ENCODE results near the gene TESK2.
"Not testable (repeated sequence)": the region's sequence is repeated elsewhere in the genome, so short reads cannot be mapped to it uniquely, and the experiment has no call there.

Gene TESK2

DNA sequence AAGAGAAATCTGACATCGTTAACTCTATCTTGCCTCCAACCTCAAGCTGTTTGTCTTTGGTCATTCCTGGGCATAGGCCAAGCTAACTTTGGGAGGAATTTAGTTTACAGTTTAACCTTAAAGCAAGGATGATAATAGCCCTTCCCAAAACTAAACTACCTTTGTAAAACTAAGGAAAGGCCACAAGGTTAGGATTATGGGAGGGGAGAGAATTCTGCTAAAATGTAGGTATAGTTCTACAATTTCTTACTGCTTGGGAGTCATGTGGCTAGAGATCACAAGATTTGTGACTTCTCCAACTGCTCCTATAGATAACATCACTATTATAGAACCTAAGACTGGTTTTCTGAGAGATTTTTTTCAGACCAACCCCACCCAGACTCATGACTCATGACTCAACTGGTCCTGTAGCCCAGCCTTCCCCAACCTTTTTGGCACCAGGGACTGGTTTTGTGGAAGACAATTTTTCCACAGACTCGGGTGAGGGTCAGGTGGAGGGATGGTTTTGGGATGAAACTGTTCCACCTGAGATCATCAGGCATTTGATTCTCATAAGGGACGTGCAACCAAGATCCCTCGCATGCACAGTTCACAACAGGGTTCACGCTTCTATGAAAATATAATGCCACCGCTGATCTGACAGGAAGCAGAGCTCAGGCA lies 80.0 kb downstream of the TESK2 start:
- DNase-seq = no peak

DNA sequence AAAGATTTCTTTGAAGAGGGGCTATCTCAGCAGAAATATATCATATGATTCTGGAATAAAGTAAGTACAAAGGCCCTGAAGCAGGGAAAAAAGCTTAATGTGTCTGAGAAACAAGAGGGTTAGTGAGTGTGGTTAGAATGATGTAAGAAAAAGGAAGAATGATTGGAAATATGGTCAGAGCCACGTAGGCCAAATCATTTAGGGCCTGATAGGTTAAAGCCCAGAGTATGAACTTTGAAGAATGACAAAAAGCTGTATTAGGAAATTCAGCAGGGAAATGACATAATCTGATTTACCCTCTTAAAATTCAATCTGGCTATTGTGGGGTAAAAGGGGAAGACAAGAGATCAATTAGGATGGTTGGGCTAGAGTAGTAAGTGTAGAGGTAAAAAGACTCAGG lies 81.7 kb downstream of the TESK2 start:
- no peak for DNase-seq

- DNase-seq = no peak
Observed at GRCh38 chr1:45407629-45408287, 83.2 kb downstream of the TESK2 start.

DNA sequence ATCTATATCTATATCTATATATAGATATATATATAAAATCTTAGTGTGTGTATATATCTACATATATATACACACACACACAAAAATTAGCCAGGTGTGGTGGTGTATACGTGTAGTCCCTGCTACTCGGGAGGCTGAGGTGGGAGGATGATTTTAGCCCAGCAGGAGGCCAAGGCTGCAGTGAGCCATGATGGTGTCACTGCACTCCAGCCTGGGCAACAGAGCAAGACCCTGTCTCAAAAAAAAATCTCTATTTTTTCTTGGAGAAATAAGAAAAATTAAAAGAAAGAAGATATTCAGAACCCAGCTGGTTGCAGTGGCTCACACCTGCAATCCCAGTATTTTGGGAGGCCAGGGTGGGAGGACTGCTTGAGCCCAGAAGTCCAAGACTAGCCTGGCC lies 85.3 kb downstream of the TESK2 start:
- no peak for DNase-seq

DNA sequence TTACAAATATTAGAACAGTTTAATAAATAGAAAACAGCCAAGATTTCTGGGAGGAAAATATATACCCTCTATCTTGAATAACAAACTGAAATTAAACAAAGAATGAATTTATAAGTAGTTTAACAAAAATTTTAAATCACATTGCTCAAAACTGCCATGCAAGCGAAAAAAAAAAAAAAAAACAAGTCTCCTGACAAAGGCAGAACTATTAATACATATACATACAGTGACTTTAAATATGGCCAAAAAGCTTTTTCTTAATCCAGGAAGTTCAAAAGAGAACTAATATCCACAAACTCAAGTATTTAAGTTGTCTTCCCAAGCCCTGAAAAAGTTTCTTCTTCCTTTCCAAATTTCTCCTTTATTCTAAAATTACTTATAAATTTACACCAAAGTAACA lies 87.2 kb downstream of the TESK2 start:
- DNase-seq = no peak

DNA sequence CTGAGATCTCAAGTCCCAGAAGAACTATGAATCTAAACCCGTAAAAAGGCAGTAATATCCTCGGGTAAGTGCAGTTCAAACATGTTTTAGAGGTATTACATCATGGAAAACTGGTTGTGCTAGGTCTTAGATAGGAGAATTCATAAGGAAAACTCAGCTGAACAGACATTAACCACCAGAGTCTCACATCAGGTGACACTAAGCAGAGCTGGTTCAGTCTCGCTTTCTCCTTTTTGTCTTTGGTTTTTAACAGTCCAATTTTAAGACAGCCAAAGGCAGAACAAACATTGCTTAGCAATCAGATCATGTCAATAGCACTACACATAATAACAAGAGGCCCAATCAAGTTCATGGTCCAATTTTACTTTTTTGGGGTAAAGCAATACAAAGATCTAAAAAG lies 87.7 kb downstream of the TESK2 start:
- no peak for DNase-seq

DNA sequence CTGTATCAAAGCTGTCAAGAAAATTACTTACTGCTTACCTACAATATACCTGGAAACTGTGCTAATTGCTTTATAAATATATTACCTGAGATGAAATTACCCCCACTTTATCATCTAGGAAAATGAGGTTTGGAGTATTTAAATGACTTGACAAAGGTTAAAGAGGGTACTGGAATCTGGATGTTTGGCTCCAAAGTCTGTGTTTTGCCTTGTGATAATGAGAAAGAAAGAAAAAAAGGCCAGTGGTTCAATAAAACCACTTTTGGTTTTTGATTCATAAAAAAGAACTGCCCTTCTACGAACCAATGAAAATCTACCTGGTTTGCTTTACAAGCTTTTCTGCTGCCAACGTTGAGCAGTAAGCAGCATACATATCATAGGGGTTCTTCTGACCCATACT lies 89.4 kb downstream of the TESK2 start:
- no peak for DNase-seq

DNA sequence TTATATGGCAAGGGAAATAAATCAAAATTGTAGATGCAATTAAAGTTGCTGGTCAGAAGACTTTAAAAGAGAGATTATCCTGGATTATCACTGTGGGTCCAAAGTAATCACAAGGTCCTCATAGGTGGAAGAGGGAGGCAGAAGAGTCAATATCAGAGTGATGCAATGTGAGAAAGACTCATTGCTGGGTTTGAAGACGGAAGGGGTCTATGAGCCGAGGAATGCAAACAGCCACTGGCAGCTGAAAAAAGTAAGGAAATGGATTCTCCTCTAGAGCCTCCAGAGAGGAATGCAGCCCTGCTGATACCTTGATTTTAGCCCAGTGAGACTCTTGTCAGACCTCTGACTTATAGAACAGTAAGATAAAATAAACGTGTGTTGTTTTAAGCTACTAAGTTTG lies 90.9 kb downstream of the TESK2 start:
- DNase-seq = no peak

- no peak for DNase-seq
Observed at GRCh38 chr1:45397285-45397684, 93.7 kb downstream of the TESK2 start.

GRCh38 chr1:45395582-45395981 lies 95.4 kb downstream of the TESK2 start:
- DNase-seq = no peak

DNA sequence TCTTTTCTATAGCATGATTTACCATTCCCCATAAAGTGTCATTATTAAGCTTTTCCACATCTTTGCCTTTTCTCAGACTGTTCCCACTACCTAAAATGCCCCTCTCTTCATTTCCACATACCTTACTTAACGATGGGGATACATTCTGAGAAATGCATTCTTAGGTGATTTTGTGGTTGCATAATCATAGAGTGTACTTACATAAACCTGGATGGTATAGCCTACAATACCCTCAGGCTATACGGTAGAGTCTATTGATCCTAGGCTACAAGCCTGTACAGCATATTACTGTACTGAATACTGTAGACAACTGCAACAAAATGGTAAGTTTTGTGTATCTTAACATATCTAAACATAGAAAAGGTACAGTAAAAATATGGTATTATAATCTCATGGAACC lies 95.9 kb downstream of the TESK2 start:
- DNase-seq = no peak

DNA sequence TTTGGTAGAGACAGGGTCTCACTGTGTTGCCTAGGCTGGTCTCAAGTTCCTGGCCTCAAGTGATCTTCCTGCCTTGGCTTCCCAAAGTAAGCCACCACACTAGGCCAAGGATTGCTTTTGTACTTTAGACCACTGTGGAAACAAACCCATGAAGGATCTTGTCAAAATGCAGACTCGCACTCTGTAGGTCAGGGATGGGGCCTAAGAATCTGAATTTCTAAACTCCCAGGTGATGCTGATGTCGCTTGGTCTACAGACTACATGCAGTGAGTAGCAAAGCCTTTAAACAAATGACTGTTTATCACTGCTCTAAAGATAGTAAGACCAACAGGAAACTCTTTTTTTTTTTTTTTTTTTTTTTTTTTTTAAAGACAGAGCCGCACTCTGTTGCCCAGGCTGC lies 96.6 kb downstream of the TESK2 start:
- peak in 1 of 2 donors; percentile 2 for DNase-seq

DNA sequence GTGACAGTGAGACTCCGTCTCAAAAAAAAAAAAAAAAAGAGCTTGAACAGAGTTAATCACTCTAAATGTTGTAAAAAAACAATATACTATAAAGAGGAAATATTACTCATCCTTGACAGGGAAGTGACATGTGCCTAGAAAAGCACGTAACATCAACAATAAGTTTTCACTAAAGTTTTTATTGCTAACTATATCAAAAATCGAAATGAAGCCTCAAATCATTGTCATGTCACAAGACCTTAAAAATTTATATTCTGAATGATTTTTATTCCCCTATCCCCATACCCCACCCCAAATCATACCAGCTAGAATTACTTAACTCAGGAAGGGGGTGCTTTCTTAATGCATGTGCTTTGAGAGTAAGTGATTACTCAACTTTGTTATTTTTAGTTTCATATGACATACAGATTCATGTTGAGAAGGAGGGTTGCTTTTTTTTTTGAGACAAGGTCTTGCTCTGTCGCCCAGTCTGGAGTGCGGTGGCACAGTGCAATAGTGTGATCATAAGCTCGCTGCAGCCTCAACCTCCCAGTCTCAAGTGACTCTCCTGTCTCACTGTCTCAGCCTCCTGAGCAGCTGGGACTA lies 97.2 kb downstream of the TESK2 start:
- peak; percentile 12 to 48 for DNase-seq

DNA sequence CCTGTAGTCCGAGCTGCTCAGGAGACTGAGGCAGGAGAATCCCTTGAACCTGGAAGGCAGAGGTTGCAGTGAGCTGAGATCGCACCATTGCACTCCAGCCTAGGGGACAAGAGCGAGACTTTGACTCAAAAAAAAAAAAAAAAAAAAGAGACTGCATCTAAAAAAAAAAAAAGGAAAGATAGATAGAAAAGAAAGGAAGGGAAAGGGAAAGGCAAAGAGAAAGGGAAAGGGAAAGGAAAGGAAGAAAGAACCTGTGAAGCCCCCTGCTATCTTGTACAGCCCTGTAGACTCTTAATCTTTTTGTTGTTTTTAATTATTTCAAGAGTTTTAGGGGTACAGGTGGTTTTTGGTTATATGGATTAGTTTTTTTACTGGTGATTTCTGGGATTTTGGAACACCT lies 104.7 kb downstream of the TESK2 start:
- no peak for DNase-seq

DNA sequence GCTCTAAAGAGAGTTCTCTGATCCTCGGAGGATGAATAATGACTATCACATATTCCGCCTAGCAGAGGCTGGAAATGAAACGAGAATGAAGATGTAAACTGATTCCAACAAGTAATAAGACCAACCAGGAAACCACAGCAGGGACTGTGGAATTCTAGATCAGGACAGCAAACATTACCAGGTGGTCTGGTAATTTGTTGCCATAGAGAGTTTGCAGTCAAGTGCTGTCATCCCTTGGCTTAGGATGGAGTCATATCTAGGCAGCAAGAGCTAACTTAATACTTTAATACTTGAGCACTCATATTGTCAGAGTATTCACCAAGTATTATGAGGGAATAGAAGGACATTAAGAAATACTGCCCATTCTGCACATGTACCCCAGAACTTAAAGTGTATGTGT lies 105.7 kb downstream of the TESK2 start:
- DNase-seq = no peak

- DNase-seq = not testable (repeated sequence)
Observed at GRCh38 chr1:45384213-45384612, 106.8 kb downstream of the TESK2 start.

GRCh38 chr1:45383191-45383590 lies 107.8 kb downstream of the TESK2 start:
- no peak for DNase-seq

GRCh38 chr1:45381243-45381642 lies 109.7 kb downstream of the TESK2 start:
- DNase-seq = no peak

GRCh38 chr1:45380730-45381129 lies 110.2 kb downstream of the TESK2 start:
- no peak for DNase-seq

- no peak for DNase-seq
Observed at GRCh38 chr1:45380125-45380524, 110.8 kb downstream of the TESK2 start.

DNA sequence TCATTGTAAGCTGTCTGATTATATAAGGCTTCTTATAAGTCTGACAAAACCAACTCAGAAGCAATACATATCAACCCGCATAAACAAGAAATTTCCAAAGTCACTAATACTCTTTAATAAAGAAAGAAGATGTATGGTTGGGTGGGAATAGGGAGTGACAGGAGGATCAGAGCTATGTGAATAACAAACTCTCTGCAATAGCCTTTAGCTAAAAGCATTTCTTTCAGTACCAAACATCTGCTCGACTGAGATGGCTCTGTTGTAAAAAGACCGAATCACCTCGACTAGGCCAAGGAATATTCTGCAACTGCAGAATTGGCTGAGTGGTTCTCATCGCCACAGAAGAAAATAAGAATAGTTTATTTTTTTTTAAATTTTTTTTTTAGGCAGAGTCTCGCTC lies 111.4 kb downstream of the TESK2 start:
- DNase-seq = no peak

DNA sequence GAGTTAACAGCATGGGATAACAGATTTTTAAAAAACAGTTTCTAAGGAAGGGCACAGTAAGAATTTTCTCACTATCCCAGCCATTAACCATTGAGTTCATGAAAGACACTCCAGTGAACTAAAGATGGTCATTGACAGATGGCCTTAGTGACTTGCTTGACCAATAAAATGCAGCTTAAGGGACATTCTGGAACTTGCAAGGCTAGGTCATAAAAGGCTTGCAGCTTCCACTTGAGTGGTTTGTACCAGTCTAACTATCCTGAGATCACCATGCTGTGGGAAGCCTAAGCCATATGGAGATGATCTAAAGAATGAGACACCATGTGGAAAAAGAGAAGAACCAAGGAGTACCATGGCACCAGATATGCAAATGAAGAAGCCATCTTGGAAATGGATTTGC lies 112.8 kb downstream of the TESK2 start:
- DNase-seq = no peak

DNA sequence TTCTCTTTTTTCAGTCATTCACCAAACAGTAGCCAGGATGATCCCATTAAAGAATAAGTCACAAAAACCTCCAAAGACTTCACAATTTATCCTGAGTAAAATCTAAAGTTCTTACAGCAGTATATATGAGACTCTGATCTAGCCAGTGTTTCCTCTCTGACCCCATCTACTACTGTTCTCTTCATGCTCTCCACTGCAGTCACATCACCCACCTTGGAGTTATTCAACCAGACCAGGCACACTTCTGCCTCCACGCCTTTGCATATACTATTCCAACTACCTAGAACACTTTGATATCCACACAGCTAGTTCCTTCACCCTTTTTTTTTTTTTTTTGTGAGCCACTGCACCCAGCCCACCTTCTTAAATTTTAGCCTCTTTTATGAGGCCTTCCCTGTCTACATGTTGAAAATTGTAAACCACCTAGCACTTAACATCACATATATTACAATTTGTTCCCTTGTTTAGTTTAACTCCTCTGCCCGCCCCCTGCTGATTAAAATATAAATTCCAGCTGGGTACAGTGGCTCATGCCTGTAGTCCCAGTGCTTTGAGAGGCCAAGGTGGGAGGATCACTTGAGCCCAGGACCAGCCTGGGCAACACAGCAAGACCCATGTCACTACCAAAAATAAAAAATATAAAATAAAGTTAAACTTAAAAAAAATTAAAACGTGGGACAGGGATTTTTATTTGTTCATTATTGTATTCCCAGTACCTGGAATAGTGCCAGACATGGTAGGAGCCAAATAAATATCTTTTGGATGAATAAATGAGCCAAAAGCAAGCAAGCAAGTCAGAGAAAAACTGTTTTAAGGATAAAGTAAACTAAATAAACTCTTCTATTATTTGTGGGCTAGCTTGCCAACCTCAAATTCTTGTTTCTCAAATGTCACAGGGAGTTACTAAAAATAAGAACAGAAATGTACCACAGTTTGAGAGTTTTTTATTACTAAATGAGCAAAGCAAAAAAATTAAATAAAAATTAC lies 115.6 kb downstream of the TESK2 start:
- no peak for DNase-seq
